ENCODE data around the gene FHL5. TPM values are rescaled to one million over a fixed set of nuclear protein-coding genes. Genes with fewer than 3 reads are reported as not detected.

The FHL5 gene
- total and polyA plus RNA-seq, 2 donors (not counting 3 experiments of a cell fraction or from before 2014, with no cell fraction given): not detected

DNA sequence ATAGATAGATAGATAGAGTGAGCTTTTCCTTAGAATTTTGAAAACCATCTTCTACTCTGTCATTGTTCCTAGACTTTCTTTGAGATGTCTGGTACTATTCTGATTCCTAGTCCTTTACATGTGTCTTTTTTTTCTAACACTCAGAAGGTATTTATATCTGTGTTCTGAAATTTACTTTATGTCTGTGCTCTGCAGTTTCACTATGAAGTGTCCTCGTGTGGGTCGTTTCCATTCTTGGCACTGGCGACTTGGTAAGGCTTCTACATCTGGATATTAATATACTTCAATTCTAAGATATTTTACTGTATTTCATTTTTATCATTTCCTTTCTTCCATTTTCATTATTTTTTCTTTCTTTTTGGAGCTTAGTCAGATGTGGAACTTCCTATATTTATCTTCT is 87.0 kb downstream of the FHL5 start:
- H3K27me3 ChIP-seq (ENCODE audit: control insufficient read depth in 2 of 2, insufficient read depth in 2 of 2, low read length in 2 of 2): no peaks in the 10 kb centered on the region
- H3K27ac ChIP-seq (ENCODE audit: insufficient read depth, low read depth, low read length): no peak overlapping the region
- no peaks in the 10 kb centered on the region for H3K9me1 ChIP-seq (replicated peaks; ENCODE audit: control insufficient read depth, extremely low read depth, insufficient read depth, low read length)
- POLR2A ChIA-PET: no interaction called here
- H3K9me3 ChIP-seq (replicated peaks; ENCODE audit: control insufficient read depth, insufficient read depth, low read length): no peaks in the 10 kb centered on the region
- H3K4me3 ChIP-seq (replicated peaks in 1 of 3; ENCODE audit: insufficient read depth in 1 of 3, low read depth in 1 of 3, low read length in 3 of 3): no peak overlapping the region
- no peak overlapping the region for H3K9ac ChIP-seq (replicated peaks; ENCODE audit: extremely low read depth, insufficient read depth, low read length)
- no peak overlapping the region for H2AFZ ChIP-seq (ENCODE audit: low read depth, low read length)
- no TSS peak for BruUV-seq (replicated peaks)
- H3K79me2 ChIP-seq (ENCODE audit: control insufficient read depth, insufficient read depth, low read length): no peaks in the 10 kb centered on the region
- intact Hi-C loops (cut with micrococcal nuclease): no loop called here
- H4K20me1 ChIP-seq (replicated peaks; ENCODE audit: control insufficient read depth, extremely low read depth, insufficient read depth, low read length): no peaks in the 10 kb centered on the region
- FAIRE-seq (no peak), DNase-seq (ENCODE audit: low read depth, low spot score) (no peak)
- no peak overlapping the region for H3K4me2 ChIP-seq (ENCODE audit: insufficient read depth, low read length)
- no peak for TF ChIP-seq FOS (IDR thresholded peaks at IDR 0.05; ENCODE audit: borderline replicate concordance, insufficient read depth, low read length)
- TF ChIP-seq MYC (IDR thresholded peaks at IDR 0.05; ENCODE audit: low read depth, low read length): no peak
- TF ChIP-seq, protein P1, sequence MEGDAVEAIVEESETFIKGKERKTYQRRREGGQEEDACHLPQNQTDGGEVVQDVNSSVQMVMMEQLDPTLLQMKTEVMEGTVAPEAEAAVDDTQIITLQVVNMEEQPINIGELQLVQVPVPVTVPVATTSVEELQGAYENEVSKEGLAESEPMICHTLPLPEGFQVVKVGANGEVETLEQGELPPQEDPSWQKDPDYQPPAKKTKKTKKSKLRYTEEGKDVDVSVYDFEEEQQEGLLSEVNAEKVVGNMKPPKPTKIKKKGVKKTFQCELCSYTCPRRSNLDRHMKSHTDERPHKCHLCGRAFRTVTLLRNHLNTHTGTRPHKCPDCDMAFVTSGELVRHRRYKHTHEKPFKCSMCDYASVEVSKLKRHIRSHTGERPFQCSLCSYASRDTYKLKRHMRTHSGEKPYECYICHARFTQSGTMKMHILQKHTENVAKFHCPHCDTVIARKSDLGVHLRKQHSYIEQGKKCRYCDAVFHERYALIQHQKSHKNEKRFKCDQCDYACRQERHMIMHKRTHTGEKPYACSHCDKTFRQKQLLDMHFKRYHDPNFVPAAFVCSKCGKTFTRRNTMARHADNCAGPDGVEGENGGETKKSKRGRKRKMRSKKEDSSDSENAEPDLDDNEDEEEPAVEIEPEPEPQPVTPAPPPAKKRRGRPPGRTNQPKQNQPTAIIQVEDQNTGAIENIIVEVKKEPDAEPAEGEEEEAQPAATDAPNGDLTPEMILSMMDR (IDR thresholded peaks at IDR 0.05; ENCODE audit: extremely low read depth in 1 of 2, insufficient read depth in 1 of 2, low read depth in 1 of 2, low read length in 2 of 2): no peak
- no peak for TF ChIP-seq MAX (IDR thresholded peaks at IDR 0.05; ENCODE audit: insufficient read depth, insufficient read length)
- no peak for TF ChIP-seq GATA2 (IDR thresholded peaks at IDR 0.05; ENCODE audit: insufficient read depth, insufficient read length, low read depth, low read length)
- TF ChIP-seq POLR2AphosphoS5 (IDR thresholded peaks at IDR 0.05; ENCODE audit: insufficient read depth, low read depth, low read length): no peak
- no peak for TF ChIP-seq EZH2 (IDR thresholded peaks at IDR 0.05; ENCODE audit: borderline replicate concordance, low read depth, low read length, severe bottlenecking)
- TF ChIP-seq POLR2A (IDR thresholded peaks at IDR 0.05; ENCODE audit: low read depth, low read length): no peak
- no peak for TF ChIP-seq JUN (IDR thresholded peaks at IDR 0.05; ENCODE audit: borderline replicate concordance, insufficient read depth, insufficient read length, low read depth)
- H3K4me1 ChIP-seq (ENCODE audit: control insufficient read depth, extremely low read depth, insufficient read depth, low read length): no peaks in the 10 kb centered on the region
- CTCF ChIA-PET: no interaction called here
- no peaks in the 10 kb centered on the region for H3K36me3 ChIP-seq (ENCODE audit: control insufficient read depth in 2 of 2, extremely low read depth in 1 of 2, insufficient read depth in 2 of 2, low read length in 2 of 2)
- dilution Hi-C loops (cut with MboI; ENCODE audit: extremely low pct_ligation_motif_present, low sequenced_read_pairs): no loop called here
